ENCODE measurements around the gene RSPH3. TPM values are rescaled to one million over a fixed set of nuclear protein-coding genes. Genes with fewer than 3 reads are reported as not detected.
A peak's percentile ranks its signal among the peaks of the same experiment; 100 is the strongest.

The RSPH3 gene, protein sequence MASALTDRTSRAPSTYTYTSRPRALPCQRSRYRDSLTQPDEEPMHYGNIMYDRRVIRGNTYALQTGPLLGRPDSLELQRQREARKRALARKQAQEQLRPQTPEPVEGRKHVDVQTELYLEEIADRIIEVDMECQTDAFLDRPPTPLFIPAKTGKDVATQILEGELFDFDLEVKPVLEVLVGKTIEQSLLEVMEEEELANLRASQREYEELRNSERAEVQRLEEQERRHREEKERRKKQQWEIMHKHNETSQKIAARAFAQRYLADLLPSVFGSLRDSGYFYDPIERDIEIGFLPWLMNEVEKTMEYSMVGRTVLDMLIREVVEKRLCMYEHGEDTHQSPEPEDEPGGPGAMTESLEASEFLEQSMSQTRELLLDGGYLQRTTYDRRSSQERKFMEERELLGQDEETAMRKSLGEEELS
- total RNA-seq (1 to 10 TPM; 1.5 to 2.6 (median 2.1) TPM), total RNA-seq (2.0 to 7.8 (median 4.2) reads per million in 29 experiments)
- total RNA-seq (2013), result 1.4 TPM

DNA sequence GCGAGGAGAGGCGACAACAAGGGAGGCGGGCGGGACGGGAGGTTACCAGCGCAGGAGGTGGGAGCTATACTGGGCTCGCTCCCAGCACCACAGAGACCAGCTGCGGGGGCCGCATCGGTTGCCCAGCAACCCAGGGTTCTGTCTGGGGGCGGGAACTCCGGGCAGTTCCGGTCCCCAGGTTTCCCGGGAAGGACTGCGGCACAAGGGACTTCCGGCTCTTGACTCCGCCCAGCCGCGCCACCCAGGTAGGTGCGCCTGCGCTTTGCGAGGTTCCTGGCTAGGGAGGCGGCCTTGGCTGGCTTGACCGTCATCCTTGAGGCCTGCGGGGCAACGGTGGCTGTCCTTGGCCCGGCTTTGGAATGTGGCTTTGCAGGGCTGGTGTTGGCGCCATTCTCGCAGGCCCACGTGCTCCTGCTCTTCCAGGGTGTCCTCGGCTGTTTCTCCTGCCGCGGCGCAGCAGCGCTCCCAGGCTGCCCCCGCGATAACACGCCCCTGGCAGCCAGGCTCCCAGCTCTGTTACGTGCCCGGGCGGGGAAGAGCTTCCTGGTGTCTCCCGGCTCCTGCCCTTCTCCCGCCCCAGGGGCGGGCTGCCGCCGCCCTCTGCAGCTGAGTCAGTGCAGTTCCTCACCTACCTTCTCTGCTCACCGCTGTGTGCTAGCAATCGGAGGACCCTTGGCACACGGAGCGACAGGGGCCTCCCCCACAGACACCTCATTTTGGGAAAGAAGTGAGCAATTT, at the start of gene RSPH3:
RSPH3 (minus strand) TSS at position 537 of the 738 bp plus-strand sequence. CDS start 652 bp downstream, outside the sequence.
- Histone ChIP-seq H3K36me3 (ENCODE audit: control insufficient read depth in 2 of 2, extremely low read depth in 1 of 2, insufficient read depth in 1 of 2, low read length in 1 of 2) (no peaks in the 10 kb centered on the region), H3K4me1 (ENCODE audit: control insufficient read depth in 1 of 2, extremely low read depth in 1 of 2, insufficient read depth in 2 of 2, low read length in 2 of 2) (peaks cover 13 to 16% of the 10 kb centered on the region in 2 experiments), H3K27ac (ENCODE audit: low read length) (peak within 1 kb of the TSS; percentile 66), H3K9me3 (no peaks in the 10 kb centered on the region), H3K27me3 (replicated peaks in 1 of 2; ENCODE audit: control insufficient read depth in 2 of 2, extremely low read depth in 1 of 2, insufficient read depth in 2 of 2, low read length in 1 of 2) (no peaks in the 10 kb centered on the region), H3K4me3 (ENCODE audit: control insufficient read depth in 1 of 2, extremely low read depth in 1 of 2, low read length in 1 of 2) (peak within 1 kb of the TSS; percentile 93)
- peak within 1 kb of the TSS; percentile 95 to 98 (median 98) for H3K4me3 Mint-ChIP-seq
- ChIA-PET CTCF (interaction anchor here in 1 of 2 donors (0.6 to 2.4 kb wide), 8 partner anchors 9 to 134 kb away, joined by 3 to 19 read pairs (median 4); no protein-coding TSS in a partner anchor), POLR2A (interaction anchor here (0.6 to 0.7 kb wide), 4 partner anchors 245 to 1192 kb away, joined by 3 to 4 read pairs (median 3); no protein-coding TSS in a partner anchor)
- peaks cover 7% of the 10 kb centered on the region for H3K36me3 Mint-ChIP-seq
- peaks cover 27 to 38% (median 31%) of the 10 kb centered on the region in 3 donors for H3K4me1 Mint-ChIP-seq
- peak; percentile 89 to 93 (median 89) for ATAC-seq (replicated peaks in 1 of 4)
- H3K27ac Mint-ChIP-seq, result peak within 1 kb of the TSS; percentile 89 to 91
- H3K9me3 Mint-ChIP-seq, result no peaks in the 10 kb centered on the region
- DNase-seq, result peak; percentile 64 to 90 (median 77)
- 0% methylated on average over 45 of the region's 50 CpGs for WGBS (ENCODE audit: insufficient coverage)
- H3K27me3 Mint-ChIP-seq, result no peaks in the 10 kb centered on the region

DNA sequence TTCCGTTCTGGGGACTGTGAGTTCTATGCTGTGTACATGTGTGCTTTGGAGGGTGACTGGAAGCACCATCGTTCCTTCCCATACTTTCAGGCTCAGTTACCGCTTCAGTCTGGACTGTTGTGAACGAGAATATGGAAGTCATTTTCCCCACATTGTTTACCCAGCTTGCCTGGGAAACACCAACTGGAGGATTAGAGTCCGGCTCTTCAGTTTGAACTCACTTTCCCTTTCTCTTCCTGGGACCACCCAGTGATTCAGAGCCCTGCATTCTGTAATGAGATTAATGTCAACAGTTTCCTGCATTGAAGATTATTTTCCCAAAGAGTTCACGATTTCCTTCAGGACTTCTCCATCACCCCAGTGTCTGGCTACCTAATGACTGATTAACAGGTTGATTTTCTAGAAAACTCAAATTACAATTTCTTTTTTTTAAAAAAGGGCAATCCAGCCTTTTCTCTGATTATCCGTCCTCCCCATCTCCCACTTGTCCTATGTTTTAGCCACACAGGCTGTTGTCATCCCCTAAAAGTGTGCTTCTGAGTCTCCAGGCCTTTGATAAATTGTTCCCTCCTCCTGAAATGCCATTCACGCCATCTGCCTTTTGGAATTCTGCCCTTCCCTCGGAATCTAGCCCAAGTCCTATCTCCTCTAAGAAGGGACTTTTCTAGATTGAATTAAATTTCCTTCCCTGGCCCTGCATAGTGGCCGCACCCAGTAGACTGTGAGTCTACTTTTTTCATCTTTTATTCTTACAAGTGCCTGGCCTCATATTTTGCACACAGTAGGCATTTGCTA, 48.1 kb upstream of the RSPH3 start:
- H3K27ac Mint-ChIP-seq, result peak overlapping the region; percentile 13 to 76
- peaks cover 30 to 42% (median 32%) of the 10 kb centered on the region in 3 donors for H3K4me1 Mint-ChIP-seq
- peaks cover 10 to 20% of the 10 kb centered on the region in 2 experiments for H3K4me1 ChIP-seq (ENCODE audit: control insufficient read depth in 1 of 2, extremely low read depth in 1 of 2, insufficient read depth in 2 of 2, low read length in 2 of 2)
- H3K4me3 ChIP-seq (ENCODE audit: control insufficient read depth in 1 of 2, extremely low read depth in 1 of 2, low read length in 1 of 2), result no peak overlapping the region
- CTCF ChIA-PET, result no interaction called here
- H3K36me3 ChIP-seq (ENCODE audit: control insufficient read depth in 2 of 2, extremely low read depth in 1 of 2, insufficient read depth in 1 of 2, low read length in 1 of 2), result peaks cover 0 to 9% of the 10 kb centered on the region in 2 donors
- WGBS (ENCODE audit: insufficient coverage), result 40% methylated on average over 2 of the region's 10 CpGs
- POLR2A ChIA-PET, result no interaction called here
- no peaks in the 10 kb centered on the region for H3K9me3 Mint-ChIP-seq
- ATAC-seq (replicated peaks in 1 of 4), result no peak
- H3K27ac ChIP-seq (ENCODE audit: low read length), result no peak overlapping the region
- peak overlapping the region in 2 of 3 donors; percentile 39 to 47 for H3K4me3 Mint-ChIP-seq
- no peaks in the 10 kb centered on the region for H3K27me3 Mint-ChIP-seq
- H3K36me3 Mint-ChIP-seq, result peaks cover 13% of the 10 kb centered on the region
- H3K27me3 ChIP-seq (replicated peaks in 1 of 2; ENCODE audit: control insufficient read depth in 2 of 2, extremely low read depth in 1 of 2, insufficient read depth in 2 of 2, low read length in 1 of 2), result no peaks in the 10 kb centered on the region
- no peaks in the 10 kb centered on the region for H3K9me3 ChIP-seq
- DNase-seq, result no peak

GRCh38 chr6:159045801-159046200, 45.8 kb upstream of the RSPH3 start:
- Mint-ChIP-seq H3K4me3 (peak overlapping the region; percentile 96 to 98 (median 96)), H3K27me3 (no peaks in the 10 kb centered on the region), H3K9me3 (no peaks in the 10 kb centered on the region), H3K36me3 (peaks cover 34% of the 10 kb centered on the region), H3K27ac (peak overlapping the region; percentile 95 to 98), H3K4me1 (peaks cover 47 to 53% (median 52%) of the 10 kb centered on the region in 3 donors)
- POLR2A ChIA-PET, result interaction anchor here in 1 of 2 donors (3.0 to 4.9 kb wide), 2 partner anchors 18 to 61 kb away, joined by 57 to 95 read pairs; no protein-coding TSS in a partner anchor
- ATAC-seq (replicated peaks in 1 of 4), result no peak
- Histone ChIP-seq H3K27me3 (replicated peaks in 1 of 2; ENCODE audit: control insufficient read depth in 2 of 2, extremely low read depth in 1 of 2, insufficient read depth in 2 of 2, low read length in 1 of 2) (no peaks in the 10 kb centered on the region), H3K4me3 (ENCODE audit: control insufficient read depth in 1 of 2, extremely low read depth in 1 of 2, low read length in 1 of 2) (no peak overlapping the region), H3K9me3 (no peaks in the 10 kb centered on the region), H3K36me3 (ENCODE audit: control insufficient read depth in 2 of 2, extremely low read depth in 1 of 2, insufficient read depth in 1 of 2, low read length in 1 of 2) (peaks cover under 1 to 29% of the 10 kb centered on the region in 2 donors), H3K27ac (ENCODE audit: low read length) (peak overlapping the region; percentile 90), H3K4me1 (ENCODE audit: control insufficient read depth in 1 of 2, extremely low read depth in 1 of 2, insufficient read depth in 2 of 2, low read length in 2 of 2) (peaks cover 27 to 32% of the 10 kb centered on the region in 2 experiments)
- DNase-seq, result no peak
- CTCF ChIA-PET, result interaction anchor here in 1 of 2 donors (1.5 kb wide), 1 partner anchor 53 kb away, joined by 10 read pairs; no protein-coding TSS in a partner anchor
- WGBS (ENCODE audit: insufficient coverage), result 52% methylated on average over 4 of the region's 7 CpGs

DNA sequence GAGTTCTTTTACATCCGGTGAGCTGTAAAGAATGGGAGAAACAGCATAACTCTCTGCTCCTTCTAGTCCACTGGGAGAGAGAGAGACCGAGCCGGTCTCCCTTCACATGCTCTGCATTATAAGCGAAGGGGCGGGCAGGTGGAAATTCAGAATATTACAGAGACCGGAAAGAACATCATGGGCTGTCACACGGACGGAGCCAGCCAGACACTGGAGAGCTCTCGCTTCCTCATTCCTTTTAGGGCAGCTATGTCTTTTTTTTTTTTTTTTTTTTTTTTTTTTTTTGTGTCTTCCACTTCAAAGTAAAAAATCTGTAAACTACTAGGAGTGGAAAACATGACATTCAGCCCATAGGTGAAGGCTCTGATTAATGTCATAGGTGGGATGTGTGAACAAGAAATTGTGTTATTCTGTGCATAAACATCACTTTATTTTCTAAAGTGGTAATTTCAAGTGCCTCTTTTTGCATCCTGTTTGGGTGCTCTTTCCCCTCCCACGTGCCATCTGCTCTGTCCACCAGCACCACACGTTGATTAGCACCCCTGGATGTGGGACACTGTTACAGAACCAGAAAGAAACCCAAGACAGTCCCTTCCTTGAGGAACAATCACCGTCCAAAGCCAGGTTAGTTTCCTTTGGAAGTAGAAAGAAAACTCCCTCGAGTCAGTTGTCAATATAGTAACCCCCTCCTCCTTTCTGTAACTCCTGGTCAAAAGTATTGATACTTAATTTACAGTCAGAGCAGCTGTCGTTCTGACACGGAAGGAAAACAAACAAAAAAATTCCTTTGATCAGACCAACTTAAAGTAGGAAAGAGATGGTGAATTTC, 45.1 kb upstream of the RSPH3 start, which contains the start of gene TAGAP:
TAGAP (minus strand) TSS at position 93 of the 829 bp plus-strand sequence. CDS start 845 bp downstream, outside the sequence.
- Histone ChIP-seq H3K9me3 (no peaks in the 10 kb centered on the region), H3K27me3 (replicated peaks in 1 of 2; ENCODE audit: control insufficient read depth in 2 of 2, extremely low read depth in 1 of 2, insufficient read depth in 2 of 2, low read length in 1 of 2) (no peaks in the 10 kb centered on the region), H3K36me3 (ENCODE audit: control insufficient read depth in 2 of 2, extremely low read depth in 1 of 2, insufficient read depth in 1 of 2, low read length in 1 of 2) (peaks cover 4 to 36% of the 10 kb centered on the region in 2 donors), H3K27ac (ENCODE audit: low read length) (peak within 1 kb of the TSS; percentile 90), H3K4me3 (ENCODE audit: control insufficient read depth in 1 of 2, extremely low read depth in 1 of 2, low read length in 1 of 2) (peak within 1 kb of the TSS; percentile 69 to 95), H3K4me1 (ENCODE audit: control insufficient read depth in 1 of 2, extremely low read depth in 1 of 2, insufficient read depth in 2 of 2, low read length in 2 of 2) (peaks cover 34 to 39% of the 10 kb centered on the region in 2 experiments)
- CTCF ChIA-PET, result interaction anchor here (0.5 to 5.0 kb wide), 14 partner anchors 10 to 1961 kb away, joined by 3 to 101 read pairs (median 6); no protein-coding TSS in a partner anchor
- H3K9me3 Mint-ChIP-seq, result no peaks in the 10 kb centered on the region
- WGBS (ENCODE audit: insufficient coverage), result no CpG with 5 or more reads among the region's 15 CpGs
- H3K27ac Mint-ChIP-seq, result peak within 1 kb of the TSS; percentile 98
- H3K4me1 Mint-ChIP-seq, result peaks cover 54 to 60% (median 59%) of the 10 kb centered on the region in 3 donors
- H3K4me3 Mint-ChIP-seq, result peak within 1 kb of the TSS; percentile 96 to 98 (median 96)
- POLR2A ChIA-PET, result interaction anchor here (0.6 to 4.9 kb wide), 30 partner anchors 8 to 863 kb away, joined by 3 to 95 read pairs (median 4); partner anchors contain the start of gene EZR (in 1 of the 2)
- peak; percentile 80 to 83 (median 81) for ATAC-seq (replicated peaks in 1 of 4)
- no peaks in the 10 kb centered on the region for H3K27me3 Mint-ChIP-seq
- peak; percentile 55 to 92 (median 82) for DNase-seq
- H3K36me3 Mint-ChIP-seq, result peaks cover 40% of the 10 kb centered on the region

DNA sequence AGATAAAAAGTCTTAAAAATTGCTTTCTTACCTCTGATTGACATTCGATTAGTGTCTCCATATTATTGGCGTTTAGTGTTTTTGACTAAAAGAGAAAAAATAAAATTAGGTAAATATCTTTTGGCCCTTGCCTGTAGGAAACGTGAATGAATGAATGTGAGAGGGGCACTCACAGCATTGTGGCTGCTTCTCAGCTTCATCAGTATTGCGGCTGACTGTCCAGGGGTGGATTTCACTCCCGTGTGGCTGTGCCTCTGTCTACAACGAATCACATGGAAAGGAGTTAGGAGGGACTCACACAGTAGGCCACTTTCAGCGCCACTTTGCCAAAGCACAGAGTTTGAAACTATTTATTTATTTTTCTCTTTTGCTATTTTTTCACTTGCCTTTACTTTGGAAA, 43.9 kb upstream of the RSPH3 start:
- Mint-ChIP-seq H3K27me3 (no peaks in the 10 kb centered on the region), H3K9me3 (no peaks in the 10 kb centered on the region), H3K27ac (peak overlapping the region; percentile 98), H3K4me1 (peaks cover 62 to 70% (median 67%) of the 10 kb centered on the region in 3 donors), H3K4me3 (peak overlapping the region; percentile 96 to 98 (median 96)), H3K36me3 (peaks cover 51% of the 10 kb centered on the region)
- ATAC-seq (replicated peaks in 1 of 4) (no peak), DNase-seq (peak in 1 of 35 experiments; percentile 43)
- 0% methylated on average over 2 of the region's 7 CpGs for WGBS (ENCODE audit: insufficient coverage)
- CTCF ChIA-PET, result interaction anchor here (0.7 to 5.0 kb wide), 12 partner anchors 8 to 65 kb away, joined by 3 to 101 read pairs (median 6); no protein-coding TSS in a partner anchor
- POLR2A ChIA-PET, result interaction anchor here (0.6 to 4.9 kb wide), 19 partner anchors 10 to 394 kb away, joined by 3 to 95 read pairs (median 6); partner anchors contain the start of gene SYTL3 (in 1 of the 2)
- Histone ChIP-seq H3K4me1 (ENCODE audit: control insufficient read depth in 1 of 2, extremely low read depth in 1 of 2, insufficient read depth in 2 of 2, low read length in 2 of 2) (peaks cover 45 to 46% of the 10 kb centered on the region in 2 experiments), H3K27ac (ENCODE audit: low read length) (peak overlapping the region; percentile 90), H3K36me3 (ENCODE audit: control insufficient read depth in 2 of 2, extremely low read depth in 1 of 2, insufficient read depth in 1 of 2, low read length in 1 of 2) (peaks cover 4 to 47% of the 10 kb centered on the region in 2 donors), H3K27me3 (replicated peaks in 1 of 2; ENCODE audit: control insufficient read depth in 2 of 2, extremely low read depth in 1 of 2, insufficient read depth in 2 of 2, low read length in 1 of 2) (no peaks in the 10 kb centered on the region), H3K9me3 (no peaks in the 10 kb centered on the region), H3K4me3 (ENCODE audit: control insufficient read depth in 1 of 2, extremely low read depth in 1 of 2, low read length in 1 of 2) (peak overlapping the region; percentile 69 to 95)
